Naive B cell (primary cell): Measurements from ENCODE around the gene GGA3. TPM values are rescaled to one million over a fixed set of nuclear protein-coding genes. Genes with fewer than 3 reads are reported as not detected.
"Not testable (repeated sequence)": the region's sequence is repeated elsewhere in the genome, so short reads cannot be mapped to it uniquely, and the experiment has no call there.

Source experiments
- ATAC-seq, 2 donors: fragments of 150-1000 bp; cut with Tn5 transposase; 2 replicates each; pipeline ENCODE4 v1.10.0; 2021; ENCODE audit warnings: low read depth in 2 of 2, mild to moderate bottlenecking in 2 of 2, moderate library complexity in 2 of 2
- DNase-seq: peaks from one replicate; pipeline ENCODE4 v3.0.0; 2022
- H3K27ac Mint-ChIP-seq, 6 donors: one replicate each; pipeline ENCODE4 v1.8.0; 2020 to 2022; ENCODE audit warnings: mild to moderate bottlenecking in 6 of 6, mixed read lengths in 6 of 6, moderate library complexity in 5 of 6, inconsistent platforms in 2 of 6
- H3K27me3 Mint-ChIP-seq, 3 donors: one replicate each; pipeline ENCODE4 v1.8.0; 2021 to 2022; ENCODE audit warnings: mixed read lengths in 3 of 3, mild to moderate bottlenecking in 1 of 3
- H3K36me3 Mint-ChIP-seq, 2 donors: one replicate each; pipeline ENCODE4 v1.8.0; 2020 to 2022; ENCODE audit warnings: mixed read lengths in 2 of 2, inconsistent platforms in 1 of 2, mild to moderate bottlenecking in 1 of 2
- H3K4me1 Mint-ChIP-seq, 3 donors: one replicate each; pipeline ENCODE4 v1.8.0; 2020 to 2022; ENCODE audit warnings: mixed read lengths in 3 of 3, inconsistent platforms in 1 of 3, mild to moderate bottlenecking in 1 of 3, moderate library complexity in 1 of 3
- H3K4me3 Mint-ChIP-seq, 8 donors: one replicate each; pipeline ENCODE4 v1.8.0; 2020 to 2022; ENCODE audit warnings: mild to moderate bottlenecking in 8 of 8, mixed read lengths in 8 of 8, moderate library complexity in 8 of 8, inconsistent platforms in 2 of 8
- H3K9me3 Mint-ChIP-seq, 7 donors: one replicate each; pipeline ENCODE4 v1.8.0; 2020 to 2022; ENCODE audit warnings: mixed read lengths in 7 of 7, mild to moderate bottlenecking in 5 of 7, inconsistent platforms in 2 of 7, moderate library complexity in 1 of 7
- polyA plus RNA-seq, 6 donors: library from polyadenylated mRNA; unstranded; fragments of 300-500 nt; fragmentation: Illumina TruSeq; gene quantifications; one replicate each; pipeline ENCODE4 v1.2.3, GENCODE V29; 2021; ENCODE audit warnings: low read depth in 6 of 6

Gene GGA3
- polyA plus RNA-seq, 6 donors from 2014 or later = 4.5 to 31.6 (median 13.7) TPM

DNA sequence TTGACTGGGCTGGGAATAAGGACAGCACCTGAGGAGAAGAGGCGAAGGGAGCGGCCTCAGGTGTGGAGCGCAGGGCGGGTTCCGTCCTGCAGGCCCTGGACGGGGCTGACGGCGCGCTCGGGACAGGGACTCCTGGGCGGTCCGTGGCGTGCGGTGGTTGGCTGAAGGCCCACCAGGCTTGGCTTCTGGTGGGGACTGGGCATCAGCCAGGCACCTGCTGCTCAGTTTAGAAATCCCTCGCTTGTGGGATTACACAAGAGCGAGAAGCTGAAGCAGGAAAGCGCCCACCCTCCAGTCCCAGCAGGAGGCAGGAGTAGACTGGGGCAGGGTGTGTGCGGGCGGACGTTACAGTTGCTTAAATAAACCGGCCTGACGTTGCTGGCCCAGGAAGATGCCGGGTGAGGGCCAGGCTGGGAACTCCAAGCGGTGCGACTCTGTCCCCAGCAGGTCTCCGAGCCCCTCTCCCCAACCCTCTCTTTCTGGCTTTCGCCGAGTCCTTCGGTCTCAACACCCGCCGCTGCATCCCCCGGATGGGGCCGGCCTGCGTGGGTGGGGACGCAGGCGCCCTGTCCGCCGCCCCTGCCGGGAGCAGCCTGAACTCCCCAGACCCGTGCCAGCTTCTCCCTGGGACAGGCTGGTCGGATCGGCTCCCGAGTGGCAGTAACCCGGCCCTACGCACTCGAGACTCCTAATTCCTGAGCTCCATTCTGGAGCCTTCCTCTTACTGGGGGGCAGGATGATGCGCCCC lies 9.0 kb upstream of the GGA3 start:
- peak; percentile 25 to 31 for ATAC-seq
- DNase-seq = peak; percentile 60
- peak overlapping the region; percentile 79 to 92 (median 84) for H3K4me3 Mint-ChIP-seq
- no peaks in the 10 kb centered on the region for H3K27me3 Mint-ChIP-seq
- H3K4me1 Mint-ChIP-seq = peaks cover 17 to 31% (median 22%) of the 10 kb centered on the region in 3 donors
- no peaks in the 10 kb centered on the region for H3K9me3 Mint-ChIP-seq
- no peaks in the 10 kb centered on the region for H3K36me3 Mint-ChIP-seq
- H3K27ac Mint-ChIP-seq = peak overlapping the region; percentile 68 to 92 (median 82)

DNA sequence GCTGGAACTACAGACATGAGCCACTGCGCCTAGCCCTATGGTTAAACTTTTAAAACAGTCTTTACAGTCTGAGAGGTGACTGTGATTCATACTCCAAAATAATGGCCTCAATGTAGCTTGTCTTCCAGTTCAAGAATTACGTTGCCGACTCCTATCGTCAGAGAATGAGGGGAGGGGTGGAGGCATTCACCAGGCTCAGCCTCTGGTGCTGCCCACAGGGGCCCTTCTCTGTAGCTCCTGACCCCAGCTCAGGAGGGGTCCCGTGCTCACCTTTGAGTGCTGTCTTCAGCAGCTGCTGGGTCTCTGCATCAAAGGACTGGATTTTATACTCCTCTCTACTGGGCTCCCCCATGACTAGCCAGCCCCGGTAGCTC lies 8.4 kb upstream of the GGA3 start:
- ATAC-seq (no peak), DNase-seq (no peak)
- Mint-ChIP-seq H3K4me3 (peak overlapping the region; percentile 79 to 92 (median 84)), H3K27me3 (no peaks in the 10 kb centered on the region), H3K4me1 (peaks cover 17 to 31% (median 19%) of the 10 kb centered on the region in 3 donors), H3K27ac (peak overlapping the region in 5 of 6 donors; percentile 68 to 85 (median 78)), H3K9me3 (no peaks in the 10 kb centered on the region), H3K36me3 (no peaks in the 10 kb centered on the region)

DNA sequence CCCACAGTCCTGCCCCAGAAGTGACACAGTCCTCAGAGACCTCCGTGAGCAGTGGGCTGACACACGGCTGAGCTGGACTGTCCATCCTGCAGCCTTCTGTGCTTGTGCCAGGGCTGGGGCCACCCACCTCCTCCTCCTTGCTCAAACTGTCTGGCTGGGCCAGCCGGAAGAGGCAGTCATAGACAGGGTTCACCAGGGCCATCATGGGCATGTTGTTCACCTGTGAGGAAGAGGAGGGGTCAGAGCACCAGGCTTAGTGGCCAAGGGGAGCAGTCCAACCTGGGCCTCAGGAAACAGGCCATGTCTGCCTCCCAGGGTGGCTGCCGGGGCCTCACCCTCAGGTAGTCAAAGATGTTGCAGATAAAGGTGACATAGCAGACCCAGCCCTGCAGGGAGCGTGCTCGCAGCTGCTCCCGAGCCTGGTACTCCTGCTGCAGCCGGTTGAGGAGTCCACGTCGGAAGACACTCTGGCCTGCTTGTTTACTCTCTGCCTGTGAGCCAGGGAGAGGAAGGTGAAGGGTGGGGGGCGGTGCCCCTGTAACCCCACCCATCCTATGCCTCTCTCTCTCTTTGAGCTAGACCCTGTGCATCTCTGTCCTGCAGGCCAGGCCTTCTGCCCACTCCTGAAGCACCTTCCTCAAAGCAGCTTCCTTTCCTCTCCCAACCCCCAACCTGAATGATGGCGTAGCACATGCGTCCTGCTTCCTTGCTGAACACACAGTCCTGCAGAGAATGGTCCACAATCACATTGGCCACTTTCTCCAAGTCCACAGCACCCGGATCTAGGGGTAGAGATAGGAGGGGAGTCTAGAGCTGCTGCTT lies 6.2 kb upstream of the GGA3 start:
- DNase-seq (no peak), ATAC-seq (no peak)
- peak overlapping the region in 3 of 8 donors; percentile 6 to 57 (median 12) for H3K4me3 Mint-ChIP-seq
- H3K36me3 Mint-ChIP-seq = no peaks in the 10 kb centered on the region
- no peaks in the 10 kb centered on the region for H3K9me3 Mint-ChIP-seq
- peaks cover 12 to 26% (median 23%) of the 10 kb centered on the region in 3 donors for H3K4me1 Mint-ChIP-seq
- peak overlapping the region in 3 of 6 donors; percentile 32 to 84 (median 75) for H3K27ac Mint-ChIP-seq
- H3K27me3 Mint-ChIP-seq = no peaks in the 10 kb centered on the region

GRCh38 chr17:75267153-75267410 lies 5.7 kb upstream of the GGA3 start:
- DNase-seq (no peak), ATAC-seq (no peak)
- no peaks in the 10 kb centered on the region for H3K9me3 Mint-ChIP-seq
- no peak overlapping the region for H3K27ac Mint-ChIP-seq
- H3K27me3 Mint-ChIP-seq = no peaks in the 10 kb centered on the region
- H3K36me3 Mint-ChIP-seq = no peaks in the 10 kb centered on the region
- peaks cover 16 to 28% (median 26%) of the 10 kb centered on the region in 3 donors for H3K4me1 Mint-ChIP-seq
- no peak overlapping the region for H3K4me3 Mint-ChIP-seq

GRCh38 chr17:75266316-75267152 lies 5.1 kb upstream of the GGA3 start:
- H3K36me3 Mint-ChIP-seq = no peaks in the 10 kb centered on the region
- no peaks in the 10 kb centered on the region for H3K9me3 Mint-ChIP-seq
- DNase-seq (no peak), ATAC-seq (no peak)
- peak overlapping the region in 1 of 8 donors; percentile 41 for H3K4me3 Mint-ChIP-seq
- H3K27ac Mint-ChIP-seq = peak overlapping the region in 1 of 6 donors; percentile 52
- no peaks in the 10 kb centered on the region for H3K27me3 Mint-ChIP-seq
- peaks cover 15 to 27% (median 25%) of the 10 kb centered on the region in 3 donors for H3K4me1 Mint-ChIP-seq

DNA sequence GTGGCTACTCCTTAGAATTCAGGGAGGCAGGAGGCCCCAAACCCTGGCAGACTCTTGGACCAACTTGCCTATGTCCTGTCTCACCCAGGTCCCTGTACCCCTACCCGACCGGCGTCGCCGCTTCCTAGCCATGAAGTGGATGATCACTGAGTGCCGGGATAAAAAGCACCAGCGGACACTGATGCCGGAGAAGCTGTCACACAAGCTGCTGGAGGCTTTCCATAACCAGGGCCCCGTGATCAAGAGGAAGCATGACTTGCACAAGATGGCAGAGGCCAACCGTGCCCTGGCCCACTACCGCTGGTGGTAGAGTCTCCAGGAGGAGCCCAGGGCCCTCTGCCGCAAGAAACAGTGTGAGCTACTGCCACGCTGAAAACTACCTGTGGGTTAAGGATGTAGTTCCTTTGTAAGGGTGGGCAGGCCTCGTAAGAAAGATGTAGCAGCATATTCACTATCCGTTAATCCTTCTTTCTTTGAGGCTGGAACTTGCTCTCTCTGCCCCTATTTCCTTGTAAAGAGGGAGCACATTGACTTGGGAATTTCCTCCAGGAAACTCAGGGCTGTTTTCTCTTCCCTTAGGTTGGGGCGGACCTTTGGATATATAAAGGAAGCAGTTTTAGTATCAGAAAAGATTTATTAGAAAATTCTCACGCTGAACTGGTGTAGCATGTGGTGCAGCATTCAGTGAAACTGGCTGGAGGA lies 4.4 kb upstream of the GGA3 start:
- no peaks in the 10 kb centered on the region for H3K9me3 Mint-ChIP-seq
- no peaks in the 10 kb centered on the region for H3K36me3 Mint-ChIP-seq
- ATAC-seq = no peak
- no peaks in the 10 kb centered on the region for H3K27me3 Mint-ChIP-seq
- no peak overlapping the region for H3K27ac Mint-ChIP-seq
- peaks cover 20 to 32% (median 31%) of the 10 kb centered on the region in 3 donors for H3K4me1 Mint-ChIP-seq
- DNase-seq = no peak
- peak overlapping the region in 2 of 8 donors; percentile 35 to 41 for H3K4me3 Mint-ChIP-seq

- Mint-ChIP-seq H3K4me3 (peak overlapping the region in 7 of 8 donors; percentile 5 to 99 (median 98)), H3K9me3 (no peaks in the 10 kb centered on the region), H3K36me3 (peaks cover 0 to 4% of the 10 kb centered on the region in 2 donors), H3K27me3 (no peaks in the 10 kb centered on the region), H3K4me1 (peaks cover 25 to 50% (median 48%) of the 10 kb centered on the region in 3 donors), H3K27ac (peak overlapping the region in 4 of 6 donors; percentile 33 to 100 (median 60))
- no peak for ATAC-seq
- DNase-seq = no peak
Measured at GRCh38 chr17:75263055-75263454, 1.6 kb upstream of the GGA3 start.

- H3K27me3 Mint-ChIP-seq = no peaks in the 10 kb centered on the region
- H3K27ac Mint-ChIP-seq = peak overlapping the region; percentile 100
- H3K9me3 Mint-ChIP-seq = no peaks in the 10 kb centered on the region
- ATAC-seq (peak in 1 of 2 donors; percentile 8), DNase-seq (no peak)
- H3K4me1 Mint-ChIP-seq = peaks cover 31 to 59% (median 57%) of the 10 kb centered on the region in 3 donors
- peak overlapping the region; percentile 93 to 100 (median 98) for H3K4me3 Mint-ChIP-seq
- peaks cover 0 to 4% of the 10 kb centered on the region in 2 donors for H3K36me3 Mint-ChIP-seq
Measured at GRCh38 chr17:75262112-75262606, 753 bp upstream of the GGA3 start.

DNA sequence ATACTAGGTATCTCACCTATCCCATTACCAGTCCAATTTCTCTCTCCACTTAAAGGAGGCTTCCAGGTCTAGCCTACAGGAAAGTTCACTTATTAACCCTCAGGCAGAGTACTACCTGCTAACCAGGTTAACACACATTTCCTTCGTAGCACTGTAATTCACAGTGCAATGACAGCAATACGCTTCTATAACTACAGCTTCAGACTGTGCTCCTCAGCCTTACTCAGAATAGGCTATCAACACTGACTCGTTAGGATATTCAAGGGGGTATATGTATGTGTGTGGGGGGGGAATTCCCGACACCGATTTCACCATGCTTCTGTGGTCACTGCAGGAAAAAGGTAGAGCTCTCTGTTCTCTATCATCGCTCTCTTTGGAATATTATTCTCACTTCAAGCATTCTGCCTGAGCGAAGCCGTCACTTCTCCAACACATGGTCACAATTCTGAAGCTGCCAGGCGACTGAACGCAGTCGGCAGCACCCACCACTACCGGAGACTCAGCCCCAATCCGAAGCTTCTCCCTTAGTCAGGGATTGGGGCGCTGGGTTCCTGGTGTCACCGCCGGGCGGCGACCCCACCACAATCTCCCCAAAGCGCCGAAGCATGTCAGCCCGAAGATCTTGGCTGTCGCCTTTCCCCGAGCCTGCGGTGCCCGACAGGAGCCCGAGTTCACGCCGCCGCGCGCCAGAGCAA lies 618 bp downstream of the GGA3 start:
- H3K27me3 Mint-ChIP-seq = no peaks in the 10 kb centered on the region
- H3K4me1 Mint-ChIP-seq = peaks cover 43 to 72% (median 71%) of the 10 kb centered on the region in 3 donors
- H3K36me3 Mint-ChIP-seq = peaks cover 0 to 4% of the 10 kb centered on the region in 2 donors
- no peaks in the 10 kb centered on the region for H3K9me3 Mint-ChIP-seq
- peak; percentile 24 for ATAC-seq
- no peak for DNase-seq
- peak overlapping the region; percentile 100 for H3K27ac Mint-ChIP-seq
- H3K4me3 Mint-ChIP-seq = peak overlapping the region; percentile 93 to 100 (median 98)

GRCh38 chr17:75257228-75257627 lies 4.2 kb downstream of the GGA3 start:
- H3K36me3 Mint-ChIP-seq, H3K27me3 Mint-ChIP-seq, DNase-seq, ATAC-seq, H3K9me3 Mint-ChIP-seq: not testable (repeated sequence)
- Mint-ChIP-seq H3K27ac (peak overlapping the region in 3 of 6 donors; percentile 5 to 67 (median 47)), H3K4me1 (peaks cover 65 to 96% (median 84%) of the 10 kb centered on the region in 3 donors), H3K4me3 (peak overlapping the region in 2 of 8 donors; percentile 51 to 58)

GRCh38 chr17:75255954-75256698 lies 5.3 kb downstream of the GGA3 start:
- H3K27me3 Mint-ChIP-seq, H3K9me3 Mint-ChIP-seq, H3K36me3 Mint-ChIP-seq, ATAC-seq, DNase-seq: not testable (repeated sequence)
- peaks cover 65 to 96% (median 90%) of the 10 kb centered on the region in 3 donors for H3K4me1 Mint-ChIP-seq
- peak overlapping the region; percentile 5 to 80 (median 64) for H3K27ac Mint-ChIP-seq
- H3K4me3 Mint-ChIP-seq = peak overlapping the region in 1 of 8 donors; percentile 58
